GM10847 (cell line): ENCODE results near the gene COL5A2.

Source experiments
- POLR2A ChIP-seq: IDR thresholded peaks from 2 replicates; pipeline ENCODE4 v1.6.1; 2011; ENCODE audit not compliant: insufficient read length; ENCODE audit errors: extremely low read depth

The COL5A2 gene

DNA sequence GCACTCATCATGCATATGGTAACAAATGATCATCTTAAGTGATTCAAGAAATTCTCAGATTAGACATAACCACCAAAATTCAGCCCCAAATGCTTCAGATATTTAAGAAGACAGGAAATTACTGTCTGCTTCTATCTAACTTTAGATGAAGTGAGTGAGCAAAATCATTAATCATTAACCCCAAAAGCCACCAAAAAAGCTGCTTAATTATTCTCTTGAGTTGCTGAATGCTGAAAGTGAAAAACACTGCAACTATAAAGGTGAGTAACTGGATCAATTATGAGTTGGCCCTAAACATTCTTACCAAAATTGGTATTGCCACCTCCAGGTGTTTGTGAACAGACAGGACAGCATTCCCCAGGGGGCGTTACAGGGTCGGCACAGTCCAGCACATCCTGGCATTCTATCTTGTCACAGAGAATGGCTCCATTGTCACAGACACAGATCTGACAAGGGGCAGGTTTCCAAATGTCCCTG is 69.6 kb downstream of the COL5A2 start:
- TF ChIP-seq POLR2A: no peak

DNA sequence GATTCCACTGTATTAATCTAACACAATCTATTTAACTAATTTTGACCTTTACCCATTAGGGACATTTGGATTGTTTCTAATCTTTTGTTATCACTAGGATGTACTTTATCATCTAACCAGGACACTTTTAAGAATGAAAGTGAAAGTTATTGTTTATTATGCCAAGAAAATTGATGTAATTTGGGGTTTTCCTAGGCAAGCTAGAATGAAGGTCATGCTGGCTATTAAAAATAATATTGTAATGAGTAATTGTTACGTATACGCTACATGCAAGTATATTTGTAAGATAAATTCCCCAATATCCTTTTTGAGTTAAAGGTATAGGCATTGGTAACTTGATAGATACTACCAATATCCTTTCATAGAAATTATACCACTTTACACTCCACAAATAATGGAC is 74.6 kb downstream of the COL5A2 start:
- TF ChIP-seq POLR2A: no peak

DNA sequence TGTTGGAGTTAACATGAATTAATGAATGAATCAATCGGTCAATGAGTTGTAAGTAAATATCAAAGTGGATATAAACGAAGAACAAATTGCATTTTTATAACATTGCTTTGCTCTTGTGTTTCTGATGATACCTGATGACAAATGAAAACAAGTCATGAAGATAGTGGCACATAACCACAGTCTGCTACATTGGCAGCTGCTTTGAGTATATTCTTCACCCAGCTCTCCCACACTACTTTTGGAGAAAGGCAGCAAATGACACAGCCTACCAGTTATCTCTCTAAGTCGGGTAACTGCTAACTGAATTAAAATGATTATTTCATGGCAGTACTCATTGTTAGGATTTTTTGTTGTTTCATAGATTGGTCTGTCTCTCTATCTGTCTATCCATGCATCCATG is 76.8 kb downstream of the COL5A2 start:
- TF ChIP-seq POLR2A: no peak

DNA sequence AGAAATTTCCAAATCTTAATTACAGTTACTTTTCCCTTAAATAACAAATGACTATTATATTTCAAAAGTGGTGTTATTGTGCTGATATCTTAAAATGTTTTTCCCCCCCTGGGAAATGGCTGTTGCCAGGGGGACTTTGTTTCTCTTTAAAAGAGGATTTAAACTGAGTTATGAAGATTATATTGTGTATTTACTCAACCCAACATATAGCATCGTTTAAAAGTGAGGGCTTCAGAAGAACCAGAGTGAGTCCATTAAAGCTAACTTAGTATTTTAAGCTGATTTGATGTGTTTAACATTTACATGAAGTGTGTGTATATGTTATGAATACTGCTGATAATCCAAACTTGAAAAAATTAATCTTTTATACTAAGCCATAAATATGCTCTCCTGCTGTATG is 81.6 kb downstream of the COL5A2 start:
- no peak for TF ChIP-seq POLR2A

DNA sequence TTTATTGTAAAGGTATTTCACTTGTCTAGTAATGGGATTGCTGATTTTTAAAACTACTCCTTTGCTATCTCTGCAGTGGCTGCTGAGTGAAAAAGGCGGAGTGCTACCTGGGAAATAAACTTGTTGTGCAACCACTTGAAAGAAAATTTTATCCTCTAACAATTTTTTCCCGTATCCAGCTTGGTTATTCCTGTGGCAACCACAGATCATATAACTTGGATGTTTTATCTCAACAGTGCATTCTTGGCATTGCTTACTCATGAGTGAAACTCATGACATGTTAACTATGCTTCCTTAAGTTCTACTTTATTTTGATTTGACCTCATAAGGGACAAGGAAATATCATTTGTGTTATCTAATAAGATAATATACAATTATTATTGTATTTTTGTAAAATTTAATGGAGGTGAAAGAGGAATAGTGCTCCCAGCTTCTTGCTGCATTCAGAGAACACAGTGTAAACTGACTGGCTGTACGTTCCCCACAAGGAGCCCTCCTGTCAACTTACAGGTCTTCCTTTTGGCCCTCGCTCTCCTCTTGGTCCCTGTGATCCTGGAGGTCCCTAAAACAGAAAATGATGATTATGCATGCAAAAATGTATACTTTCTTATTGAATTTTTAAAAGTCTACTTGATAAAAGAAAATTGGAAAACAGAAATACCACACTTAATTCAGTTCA is 82.7 kb downstream of the COL5A2 start:
- no peak for TF ChIP-seq POLR2A

DNA sequence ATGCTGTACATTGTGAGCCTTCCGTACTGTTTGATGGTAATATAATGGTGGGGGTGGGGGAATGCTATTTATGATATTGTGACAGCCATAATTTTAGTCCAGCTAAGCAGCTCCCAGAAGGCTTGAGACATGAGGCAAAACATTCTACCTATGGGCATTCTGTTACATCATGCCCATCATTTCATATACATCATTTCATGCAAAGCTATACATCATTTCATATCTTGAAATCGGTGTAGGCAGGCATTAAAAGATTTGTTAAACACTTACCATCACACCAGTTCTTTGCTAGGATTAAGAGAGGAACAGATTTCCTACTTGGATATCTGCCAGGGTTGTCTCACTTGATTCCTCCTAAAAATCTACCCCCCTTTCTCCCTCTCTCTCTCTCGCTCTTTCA is 84.5 kb downstream of the COL5A2 start:
- no peak for TF ChIP-seq POLR2A

DNA sequence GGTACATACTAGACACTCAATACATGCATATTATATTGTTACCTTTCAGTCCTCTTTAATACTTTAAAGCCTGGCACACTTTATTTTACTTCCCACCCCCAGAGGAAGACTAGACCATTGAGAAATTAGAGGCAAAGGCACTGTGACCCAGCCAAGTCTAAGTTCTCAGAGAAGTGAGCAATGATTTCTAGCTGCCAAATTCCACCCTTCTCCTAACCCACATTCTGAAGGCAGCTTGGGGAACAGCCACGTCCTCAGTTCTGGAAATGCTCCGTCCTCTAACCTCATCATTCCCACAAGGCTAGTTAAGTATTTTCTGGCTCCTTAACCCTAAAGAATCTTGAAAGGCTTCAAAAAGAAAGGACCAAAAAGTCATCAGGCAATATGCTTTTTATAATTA is 86.6 kb downstream of the COL5A2 start:
- TF ChIP-seq POLR2A: no peak

DNA sequence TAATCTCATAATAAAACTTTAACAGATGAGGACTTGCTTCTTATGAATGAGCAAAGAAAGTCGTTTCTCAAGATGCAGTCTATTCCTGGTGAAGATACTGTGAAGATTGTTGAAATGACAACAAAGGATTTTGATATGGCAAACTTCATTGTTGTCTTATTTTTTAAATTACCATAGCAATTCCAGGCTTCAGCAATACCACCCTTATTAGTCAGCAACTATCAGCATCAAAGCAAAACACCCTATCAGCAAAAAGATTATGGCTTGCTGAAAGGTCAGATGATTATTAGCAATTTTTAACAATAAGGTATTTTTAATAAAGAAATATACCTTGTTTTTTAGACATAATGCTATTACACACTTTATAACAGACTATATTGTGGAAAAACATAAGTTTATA is 88.3 kb downstream of the COL5A2 start:
- no peak for TF ChIP-seq POLR2A

GRCh38 chr2:189088591-189089205 is 90.9 kb downstream of the COL5A2 start:
- no peak for TF ChIP-seq POLR2A

DNA sequence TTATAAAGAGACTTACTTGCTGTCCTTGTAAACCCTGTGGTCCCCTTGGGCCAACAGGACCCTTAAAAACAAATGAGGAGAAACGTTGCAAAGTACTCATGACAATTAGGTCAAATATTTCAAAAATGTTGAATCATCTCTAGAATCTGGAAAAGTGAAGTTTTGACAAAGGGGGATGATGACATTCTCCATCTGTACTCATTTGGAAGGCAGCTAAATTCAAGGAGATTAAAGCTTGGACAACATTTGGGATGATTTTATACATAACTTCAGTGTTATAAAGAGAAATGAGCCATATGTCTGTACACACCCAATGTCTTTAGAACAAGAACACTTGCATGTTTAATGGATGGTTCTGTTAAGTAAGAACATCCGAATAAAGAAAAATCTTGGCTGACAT is 92.9 kb downstream of the COL5A2 start:
- no peak for TF ChIP-seq POLR2A

GRCh38 chr2:189086250-189086649 is 93.3 kb downstream of the COL5A2 start:
- no peak for TF ChIP-seq POLR2A

DNA sequence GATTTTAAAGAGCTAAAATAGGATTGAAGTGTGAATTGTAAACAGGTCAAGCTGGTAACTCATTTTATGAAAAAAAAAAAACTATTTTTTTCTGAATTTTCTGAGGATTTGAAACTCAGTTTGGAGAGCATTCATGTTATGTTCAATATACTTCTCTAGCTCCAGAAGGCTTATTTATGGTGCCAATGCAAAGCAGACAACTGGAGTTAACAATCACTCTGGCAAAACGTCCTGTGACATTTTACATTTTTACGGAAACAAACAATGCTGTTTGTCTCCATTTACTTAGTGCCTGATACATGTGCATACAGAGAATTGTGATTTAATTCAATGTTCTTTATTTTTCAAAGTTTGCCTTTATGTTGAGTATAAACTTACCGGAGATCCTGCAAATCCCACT is 96.0 kb downstream of the COL5A2 start:
- TF ChIP-seq POLR2A: no peak

DNA sequence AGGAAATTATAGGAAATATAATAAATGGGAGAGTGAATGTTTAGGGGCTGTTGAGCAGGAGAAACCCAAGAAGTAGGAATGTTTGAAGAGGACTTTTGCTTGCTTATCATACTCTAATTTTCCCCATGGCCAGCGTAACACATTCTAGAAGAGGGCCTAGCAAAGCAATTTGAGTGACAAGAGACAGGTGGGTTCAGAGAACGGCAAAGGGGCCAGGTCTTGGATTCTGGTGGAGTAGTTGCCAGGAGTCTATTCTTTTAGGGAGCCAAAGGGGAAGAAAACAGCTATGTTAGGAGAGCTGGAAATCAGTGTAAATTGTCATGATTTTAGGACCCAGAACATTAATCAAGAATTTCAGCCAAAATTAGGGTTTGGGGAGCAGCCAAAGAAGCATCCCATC is 96.5 kb downstream of the COL5A2 start:
- TF ChIP-seq POLR2A: no peak

- no peak for TF ChIP-seq POLR2A
Observed at GRCh38 chr2:189082376-189082975, 97.1 kb downstream of the COL5A2 start.

- no peak for TF ChIP-seq POLR2A
Observed at GRCh38 chr2:189076572-189076971, 103.0 kb downstream of the COL5A2 start.

GRCh38 chr2:189076120-189076519 is 103.4 kb downstream of the COL5A2 start:
- no peak for TF ChIP-seq POLR2A

- no peak for TF ChIP-seq POLR2A
Observed at GRCh38 chr2:189074506-189074905, 105.1 kb downstream of the COL5A2 start.

DNA sequence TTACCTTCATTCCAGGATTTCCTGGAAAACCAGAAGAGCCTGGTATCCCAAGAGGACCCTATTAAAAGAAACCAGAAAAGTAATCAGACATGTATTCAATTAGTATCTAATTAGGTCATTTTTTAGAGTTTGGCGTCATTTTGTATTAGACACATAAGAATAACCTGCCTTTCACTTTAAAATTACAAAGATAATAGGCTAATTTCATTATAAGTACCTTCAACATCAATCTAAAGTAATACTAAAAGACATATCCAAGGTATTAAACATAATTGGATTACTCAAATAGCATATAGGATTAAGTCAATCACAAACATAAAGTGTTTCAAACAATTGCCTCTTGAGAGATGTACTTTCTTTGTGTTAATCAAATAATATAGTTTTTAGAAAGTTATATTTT is 107.5 kb downstream of the COL5A2 start:
- TF ChIP-seq POLR2A: no peak
